Activated gamma-delta T cell (primary cell): ENCODE data around the gene ADGRL3.

Source experiments
- DNase-seq: peaks from one replicate; lab custom pipeline; 2025; lab: John Stamatoyannopoulos, UW

The ADGRL3 gene

GRCh38 chr4:62118558-62118957 is 918.4 kb downstream of the ADGRL3 start:
- DNase-seq = no peak

GRCh38 chr4:62119195-62119594 is 919.1 kb downstream of the ADGRL3 start:
- DNase-seq = no peak

- no peak for DNase-seq
Observed at GRCh38 chr4:62126064-62126732, 926.1 kb downstream of the ADGRL3 start.
